ENCODE results near the gene NECAB3.
A peak's percentile ranks its signal among the peaks of the same experiment; 100 is the strongest.

NECAB3 gene

GRCh38 chr20:33696448-33696847 is 22.2 kb upstream of the NECAB3 start:
- DNase-seq = no peak

- DNase-seq = no peak
Observed at GRCh38 chr20:33694639-33695012, 20.4 kb upstream of the NECAB3 start.

- DNase-seq = no peak
Observed at GRCh38 chr20:33693741-33694638, 19.8 kb upstream of the NECAB3 start.

- DNase-seq = no peak
Observed at GRCh38 chr20:33693289-33693688, 19.1 kb upstream of the NECAB3 start.

GRCh38 chr20:33689973-33690372 is 15.7 kb upstream of the NECAB3 start:
- no peak for DNase-seq

GRCh38 chr20:33689493-33689892 is 15.3 kb upstream of the NECAB3 start:
- no peak for DNase-seq

- DNase-seq = no peak
Observed at GRCh38 chr20:33688938-33689424, 14.8 kb upstream of the NECAB3 start.

GRCh38 chr20:33687993-33688937 is 14.0 kb upstream of the NECAB3 start:
- no peak for DNase-seq

- DNase-seq = no peak
Observed at GRCh38 chr20:33687370-33687915, 13.2 kb upstream of the NECAB3 start.

GRCh38 chr20:33686984-33687366 is 12.7 kb upstream of the NECAB3 start:
- DNase-seq = no peak

- peak; percentile 89 for DNase-seq
Observed at GRCh38 chr20:33686100-33686983, 12.1 kb upstream of the NECAB3 start, which contains the start of gene E2F1. E2F1 (minus strand) TSS chr20:33686385; CDS start chr20:33686264, 121 bp downstream.

GRCh38 chr20:33685328-33686099 is 11.3 kb upstream of the NECAB3 start:
- DNase-seq = peak; percentile 44

- DNase-seq = no peak
Observed at GRCh38 chr20:33684533-33685327, 10.5 kb upstream of the NECAB3 start.

GRCh38 chr20:33681728-33682353 is 7.6 kb upstream of the NECAB3 start:
- peak; percentile 21 for DNase-seq

- DNase-seq = no peak
Observed at GRCh38 chr20:33681288-33681687, 7.1 kb upstream of the NECAB3 start.

- DNase-seq = no peak
Observed at GRCh38 chr20:33680686-33681085, 6.5 kb upstream of the NECAB3 start.

- no peak for DNase-seq
Observed at GRCh38 chr20:33679758-33680485, 5.7 kb upstream of the NECAB3 start.

GRCh38 chr20:33677991-33678702 is 3.9 kb upstream of the NECAB3 start:
- no peak for DNase-seq

Measured in NCI-H510A treated with DMSO at 0.1 percent for 48 hours (cell line).